GM21723 (cell line): ENCODE measurements around the gene DUSP16.

Source experiments
- ATAC-seq: cut with Tn5 transposase; IDR thresholded peaks from one replicate; pipeline ENCODE4 v1.9.1; 2021; ENCODE audit warnings: mild to moderate bottlenecking, moderate library complexity; ENCODE audit not compliant: unreplicated experiment

DUSP16 gene

DNA sequence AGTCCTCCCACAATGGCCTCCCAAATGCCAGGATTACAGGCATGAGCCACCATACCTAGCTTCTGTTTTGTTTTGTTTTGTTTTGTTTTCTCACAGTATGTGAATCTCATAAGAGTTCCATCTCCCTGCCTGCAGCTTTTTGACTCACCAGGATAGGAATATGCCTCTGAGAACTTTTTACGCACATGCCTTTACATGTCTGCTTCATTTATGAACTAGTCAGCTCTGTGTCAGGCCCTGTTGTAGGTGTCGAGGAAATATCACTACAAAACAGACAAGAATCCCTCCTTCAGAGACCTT lies 116.8 kb downstream of the DUSP16 start:
- no peak for ATAC-seq

DNA sequence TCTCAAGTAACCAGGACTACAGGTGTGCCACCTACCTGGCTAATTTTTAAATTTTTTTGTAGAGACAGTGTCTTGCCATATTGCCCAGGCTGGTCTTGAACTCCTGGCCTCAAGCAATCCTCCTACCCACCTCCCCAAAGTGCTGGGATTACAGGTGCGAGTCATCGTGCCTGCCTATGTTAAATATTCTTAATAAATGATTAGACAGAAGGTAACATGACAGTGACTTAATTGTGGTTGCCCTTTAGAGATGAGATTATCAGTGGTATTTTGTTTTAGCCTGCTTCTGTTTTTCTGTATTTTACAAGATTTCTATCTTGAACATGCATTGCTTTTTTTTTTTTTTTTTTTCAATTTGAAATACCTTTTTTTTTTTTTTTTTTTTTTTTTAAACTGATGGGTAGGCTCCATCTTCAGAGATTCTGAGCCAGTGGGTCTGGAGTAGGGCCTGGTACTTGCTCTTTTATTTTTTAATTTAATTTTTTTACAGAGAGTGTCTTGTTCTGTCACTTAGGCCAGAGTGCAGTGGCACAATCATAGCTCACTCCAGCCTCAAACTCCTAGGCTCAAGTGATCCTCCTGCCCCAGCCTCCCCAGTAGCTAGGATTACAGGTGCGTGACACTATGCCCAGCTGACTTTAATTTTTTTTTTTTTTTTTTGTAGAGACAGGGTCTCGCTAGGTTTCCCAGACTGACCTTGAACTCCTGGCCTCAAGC lies 117.3 kb downstream of the DUSP16 start:
- ATAC-seq = no peak

DNA sequence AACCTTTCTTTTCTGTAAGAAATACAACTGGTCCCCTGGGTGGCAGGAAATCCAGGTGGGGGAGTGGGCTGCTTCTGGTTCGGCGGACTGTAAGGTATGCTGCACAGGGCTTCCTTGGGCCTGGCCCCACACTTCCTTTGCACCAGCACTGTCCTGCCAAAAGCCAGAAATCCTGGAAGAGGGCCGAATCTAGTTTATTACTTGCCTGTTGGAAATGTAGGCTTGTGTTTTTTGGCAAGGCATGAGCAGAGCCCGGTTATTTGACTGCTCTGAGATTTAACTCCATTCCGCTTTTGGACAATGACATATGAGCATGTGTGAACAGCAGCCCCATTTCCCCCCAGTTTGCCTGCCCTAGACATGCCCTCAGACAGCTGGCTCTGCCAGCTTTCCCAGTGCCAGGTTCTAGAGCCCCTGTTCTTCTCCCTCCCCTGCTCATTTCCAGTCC lies 119.2 kb downstream of the DUSP16 start:
- no peak for ATAC-seq

DNA sequence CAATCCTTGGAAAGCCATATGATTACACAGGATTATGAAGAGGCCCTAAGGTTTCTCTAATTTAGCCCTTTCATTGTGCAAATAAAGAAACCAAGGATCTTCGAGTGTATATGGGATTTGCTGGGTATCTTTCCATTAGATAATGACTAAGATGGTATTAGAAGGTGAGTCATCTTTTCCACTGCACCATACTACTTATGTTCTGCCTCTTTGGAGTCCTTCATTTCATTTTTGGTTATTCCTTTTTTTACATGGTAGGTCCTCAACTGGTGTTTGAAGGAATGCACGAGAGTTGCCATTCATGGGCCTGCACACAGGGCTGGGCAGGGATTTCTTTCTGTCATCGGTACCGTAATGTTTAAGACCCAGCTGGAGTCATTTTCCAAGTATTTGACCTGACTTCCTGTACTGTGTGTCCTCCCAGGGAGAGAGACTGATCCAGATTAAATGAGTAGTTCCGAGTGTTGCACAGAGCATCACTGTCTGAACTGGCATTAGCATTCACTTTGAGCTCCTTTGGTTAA lies 120.1 kb downstream of the DUSP16 start:
- no peak for ATAC-seq

DNA sequence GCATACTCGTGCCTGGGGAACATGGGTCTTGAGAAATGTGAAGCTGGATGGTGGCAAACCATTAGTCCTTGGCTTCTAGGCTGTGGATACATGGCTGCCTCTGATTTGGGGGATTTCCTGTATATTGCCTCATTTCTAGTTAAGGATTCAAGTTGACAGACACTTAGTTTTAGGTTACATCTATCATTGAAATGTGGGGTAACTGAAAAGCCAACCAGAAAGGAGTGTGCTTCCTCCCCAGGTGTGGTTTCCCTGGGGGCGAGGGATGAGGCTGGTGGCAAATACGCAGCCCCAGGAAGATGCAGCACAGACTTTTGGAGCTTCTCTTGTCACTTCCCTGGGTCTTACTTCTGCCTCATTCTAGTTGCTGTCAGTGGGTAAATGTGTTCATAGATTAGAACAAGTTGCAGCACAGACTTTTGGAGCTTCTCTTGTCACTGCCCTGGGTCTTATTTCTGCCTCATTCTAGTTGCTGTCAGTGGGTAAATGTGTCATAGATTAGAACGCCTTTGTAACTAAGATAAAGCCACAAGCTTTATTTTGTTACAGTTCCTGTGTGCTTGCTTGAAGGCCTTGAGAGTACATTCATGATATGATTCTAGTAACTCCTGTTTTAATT lies 120.7 kb downstream of the DUSP16 start:
- ATAC-seq = no peak

DNA sequence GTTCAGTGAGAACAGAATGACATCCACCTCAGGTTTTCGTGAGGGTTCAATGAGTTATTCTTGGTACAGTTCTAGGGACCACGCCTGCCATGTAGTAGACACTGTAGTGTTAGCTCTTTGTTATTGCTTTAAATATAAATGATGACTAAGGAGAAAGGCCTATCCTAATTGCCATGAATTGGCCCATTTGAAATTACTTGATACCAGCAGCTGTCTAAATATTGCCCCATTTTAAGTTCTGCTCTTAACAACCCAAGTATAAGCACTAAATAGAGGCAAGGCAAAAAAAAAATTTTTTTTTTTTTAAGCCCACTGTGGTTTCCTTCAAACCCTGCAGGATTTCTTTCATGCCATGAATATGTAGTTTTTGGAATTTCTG lies 121.2 kb downstream of the DUSP16 start:
- no peak for ATAC-seq

DNA sequence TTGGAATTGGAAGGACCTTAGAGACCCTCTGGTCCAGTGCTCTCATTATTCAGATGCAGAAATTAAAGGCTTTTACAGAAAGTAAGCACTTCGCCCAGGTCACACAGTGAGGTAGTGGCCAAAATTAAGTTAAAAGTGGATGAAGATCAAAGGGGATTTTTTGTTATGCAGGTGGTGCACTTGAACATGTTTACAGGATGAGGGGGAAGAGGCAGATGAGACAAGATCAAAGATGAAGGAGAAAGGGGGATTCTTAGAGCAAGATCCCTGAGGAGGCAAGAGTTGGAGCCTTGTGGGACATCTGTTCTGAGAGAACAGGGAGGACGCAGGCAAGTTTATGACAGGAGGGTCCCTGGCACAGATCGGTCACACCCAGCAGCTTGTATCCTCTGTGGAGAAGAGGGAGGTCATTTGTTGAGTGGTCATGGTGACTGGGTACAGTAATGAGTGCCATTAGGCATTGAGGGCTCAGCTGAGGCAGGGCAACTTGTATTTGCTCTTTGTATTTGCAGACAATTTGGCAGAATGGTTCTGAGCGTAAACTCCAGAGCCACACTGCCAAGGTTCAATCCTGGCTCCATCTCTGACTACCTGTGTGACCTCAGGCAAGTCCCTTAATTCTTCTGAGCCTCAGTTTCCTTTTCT lies 121.8 kb downstream of the DUSP16 start:
- ATAC-seq = no peak

DNA sequence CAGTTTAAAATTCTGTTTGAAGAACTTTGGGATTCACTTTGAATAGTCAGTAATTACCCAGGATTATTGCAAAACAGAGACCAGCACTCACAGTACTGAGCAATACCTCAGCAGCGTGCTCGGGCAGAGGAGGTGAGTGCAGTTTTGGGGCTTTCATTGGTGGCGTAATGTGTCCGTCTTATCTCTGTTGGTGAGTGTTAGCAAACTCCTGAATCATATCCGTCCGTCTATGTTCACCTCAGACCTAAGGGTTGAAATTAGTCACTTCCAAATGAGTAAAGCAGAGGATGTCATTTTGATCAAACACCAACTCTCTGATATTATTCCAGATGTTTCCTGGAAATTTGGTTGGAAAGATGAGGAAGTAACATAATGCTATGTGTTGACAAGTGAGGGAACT lies 123.0 kb downstream of the DUSP16 start:
- no peak for ATAC-seq

DNA sequence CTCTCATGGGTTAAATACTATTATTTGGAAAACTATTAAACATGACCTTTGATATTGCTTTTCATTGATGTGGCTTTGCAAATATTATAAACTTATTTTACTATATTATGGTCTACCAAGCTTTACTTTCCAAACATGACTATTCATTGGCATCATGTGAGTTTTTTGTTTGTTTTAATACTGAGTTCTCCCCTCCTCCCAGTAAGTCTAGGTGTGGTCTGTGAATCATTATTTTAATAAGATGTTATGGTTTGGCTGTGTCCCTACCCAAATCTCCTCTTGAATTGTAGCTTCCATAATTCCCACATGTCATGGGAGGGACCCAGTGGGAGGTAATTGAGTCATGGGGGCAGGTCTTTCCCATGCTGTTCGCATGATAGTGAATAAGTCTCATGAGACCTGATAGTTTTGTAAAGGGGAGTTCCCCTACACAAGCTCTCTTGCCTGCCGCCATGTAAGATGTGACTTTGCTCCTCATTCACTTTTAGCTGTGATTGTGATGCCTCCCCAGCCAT lies 125.8 kb downstream of the DUSP16 start:
- ATAC-seq = no peak

DNA sequence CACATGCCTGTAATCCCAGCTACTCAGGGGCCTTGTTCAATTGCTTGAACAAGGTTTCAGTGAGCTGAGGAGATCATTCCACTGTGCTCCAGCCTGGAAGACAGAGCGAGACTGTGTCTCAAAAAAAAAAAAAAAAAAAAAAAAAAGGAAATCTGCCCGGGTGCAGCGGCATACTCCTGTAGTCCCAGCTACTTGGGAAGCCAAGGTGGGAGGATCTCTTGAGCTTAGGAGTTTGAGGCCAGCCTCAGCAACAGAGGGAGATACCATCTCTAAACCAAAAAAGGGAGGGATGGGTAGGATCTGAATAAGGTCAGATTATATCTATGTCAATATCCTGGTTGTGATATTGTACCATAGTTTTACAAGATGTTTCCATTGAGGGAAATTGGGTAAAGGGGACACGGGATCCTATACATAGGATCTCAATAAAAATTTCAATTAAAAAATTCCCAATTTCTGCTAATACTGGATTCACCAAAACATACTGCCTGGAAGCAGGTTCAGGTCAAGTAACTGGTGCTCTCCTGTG lies 129.4 kb downstream of the DUSP16 start:
- ATAC-seq = no peak

DNA sequence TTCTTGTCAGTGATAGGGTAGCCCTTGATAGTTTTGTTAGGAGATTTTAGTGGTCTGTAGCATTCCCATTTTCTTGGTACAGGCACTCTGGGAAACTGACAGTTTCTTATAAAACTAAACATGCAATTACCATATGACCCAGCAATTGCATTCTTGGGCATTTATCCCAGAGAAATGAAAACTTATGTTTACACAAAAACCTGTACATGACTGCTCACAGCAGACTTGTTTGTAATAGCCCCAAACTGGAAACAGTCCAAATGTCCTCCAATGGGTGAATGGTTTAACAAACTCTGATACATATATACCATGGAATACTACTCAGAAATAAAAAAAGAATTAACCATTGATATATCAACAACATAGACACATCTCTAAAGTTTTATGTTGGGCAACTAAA lies 130.3 kb downstream of the DUSP16 start:
- ATAC-seq = no peak

DNA sequence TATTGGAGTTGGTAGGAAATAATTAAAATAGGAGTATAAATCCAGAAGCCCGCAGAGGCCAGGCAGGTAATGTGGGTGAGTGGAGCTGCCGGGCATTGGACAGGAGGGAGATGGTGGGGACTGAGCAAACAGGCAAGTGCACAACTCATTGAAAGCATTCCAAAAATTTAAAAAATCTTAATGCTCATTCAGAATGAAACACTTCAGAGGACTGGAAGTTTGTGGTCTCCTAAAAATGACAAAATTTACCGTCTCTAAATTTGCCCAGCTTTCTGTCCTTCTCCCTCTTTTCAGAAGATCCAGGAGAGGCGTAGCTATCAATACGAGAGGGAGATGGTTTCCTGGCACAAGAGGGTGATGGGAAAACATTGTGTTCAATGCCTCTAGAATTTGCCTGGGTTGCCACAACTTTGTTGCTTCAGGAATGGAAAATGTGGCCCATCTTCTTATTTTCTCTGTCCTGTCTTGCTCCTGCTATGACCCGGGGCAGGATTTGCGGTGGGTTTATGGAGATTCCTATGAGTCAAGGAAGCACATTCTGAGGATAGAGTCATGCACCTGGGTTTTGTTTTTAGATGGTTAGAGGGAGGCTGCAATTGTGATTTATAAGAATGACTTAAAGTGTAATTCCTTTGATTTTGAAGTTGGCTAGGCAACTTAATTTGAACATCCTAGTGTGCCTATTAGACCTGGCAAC lies 133.6 kb downstream of the DUSP16 start:
- no peak for ATAC-seq

DNA sequence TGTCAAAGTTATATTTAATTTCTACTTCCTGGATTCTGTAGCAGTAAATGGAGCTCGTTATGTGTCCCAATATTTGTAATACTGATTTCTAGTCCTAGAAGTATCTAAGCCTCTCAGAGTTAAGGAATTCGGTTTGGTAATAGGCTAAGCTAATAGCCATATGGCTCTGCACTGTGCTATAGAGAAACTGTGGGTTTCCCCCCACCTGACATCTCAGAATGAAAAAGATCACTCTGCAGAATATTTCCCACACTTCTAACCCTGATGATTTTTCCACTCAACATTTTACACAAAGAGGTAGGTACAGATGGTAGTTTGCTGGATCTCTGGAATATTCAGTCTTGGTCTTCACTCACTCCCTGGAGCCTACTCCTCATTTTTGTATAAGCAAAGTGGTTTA lies 134.6 kb downstream of the DUSP16 start:
- no peak for ATAC-seq

DNA sequence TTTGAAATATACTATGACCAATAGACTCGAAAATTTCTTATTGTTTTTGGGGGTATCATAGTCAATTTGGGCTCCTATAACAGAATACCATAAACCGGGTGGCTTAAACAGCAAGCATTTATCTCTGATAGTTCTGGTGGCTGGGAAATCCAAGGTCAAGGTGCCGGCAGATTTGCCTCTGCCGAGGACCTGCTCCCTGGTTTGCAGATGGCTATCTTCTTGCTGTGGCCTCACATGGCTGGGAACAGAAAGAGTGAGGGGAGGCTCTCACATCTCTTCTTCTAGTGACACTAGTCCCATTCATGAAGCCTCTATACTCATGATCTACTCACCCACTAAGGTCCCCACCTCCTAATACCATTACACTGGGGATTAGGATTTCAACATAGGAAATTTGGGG lies 135.1 kb downstream of the DUSP16 start:
- no peak for ATAC-seq

DNA sequence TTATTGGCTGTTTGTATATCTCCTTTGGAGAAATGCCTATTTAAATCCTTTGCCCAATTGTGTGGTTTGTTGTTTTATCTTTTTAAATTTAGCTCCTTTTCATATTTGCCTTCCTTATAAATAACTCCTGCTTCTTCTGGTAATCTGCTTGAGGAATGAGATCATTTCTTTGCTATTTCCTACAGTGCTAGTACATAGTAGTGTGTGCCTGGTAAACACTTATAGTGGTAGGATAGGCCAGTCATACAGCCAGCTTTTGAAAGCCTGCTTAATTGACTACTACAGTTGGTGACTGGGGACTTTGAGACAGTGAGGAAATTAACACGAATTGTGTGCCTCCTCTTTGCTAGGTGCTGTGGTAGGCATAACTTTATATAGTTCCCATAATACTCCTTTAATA lies 137.0 kb downstream of the DUSP16 start:
- ATAC-seq = no peak

DNA sequence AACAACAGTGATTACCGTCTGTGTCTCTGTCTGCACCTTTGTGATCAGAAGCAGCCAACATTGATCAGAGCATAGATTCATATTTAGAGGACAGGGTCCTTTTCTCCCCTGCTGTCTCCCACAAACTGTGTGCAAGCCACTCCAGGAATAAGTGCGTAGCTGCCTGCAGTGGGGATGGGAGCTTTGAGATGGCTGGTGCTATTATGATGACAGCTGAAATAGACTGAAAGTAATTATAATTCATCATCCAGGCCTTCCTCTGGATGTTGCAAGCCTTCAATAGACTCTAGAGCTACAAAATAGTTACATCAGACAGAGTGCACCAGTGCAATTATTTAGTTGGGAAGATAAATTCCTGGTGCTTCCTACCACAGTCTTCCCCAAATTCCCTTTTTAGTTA lies 137.7 kb downstream of the DUSP16 start:
- ATAC-seq = no peak
